Measurements from ENCODE around the gene RPS21. TPM values are rescaled to one million over a fixed set of nuclear protein-coding genes. Genes with fewer than 3 reads are reported as not detected.
"Not testable (repeated sequence)": the region's sequence is repeated elsewhere in the genome, so short reads cannot be mapped to it uniquely, and the experiment has no call there.

The RPS21 gene
- total RNA-seq, 2 experiments from 2014 or later, result 3,015 to 3,210 TPM

DNA sequence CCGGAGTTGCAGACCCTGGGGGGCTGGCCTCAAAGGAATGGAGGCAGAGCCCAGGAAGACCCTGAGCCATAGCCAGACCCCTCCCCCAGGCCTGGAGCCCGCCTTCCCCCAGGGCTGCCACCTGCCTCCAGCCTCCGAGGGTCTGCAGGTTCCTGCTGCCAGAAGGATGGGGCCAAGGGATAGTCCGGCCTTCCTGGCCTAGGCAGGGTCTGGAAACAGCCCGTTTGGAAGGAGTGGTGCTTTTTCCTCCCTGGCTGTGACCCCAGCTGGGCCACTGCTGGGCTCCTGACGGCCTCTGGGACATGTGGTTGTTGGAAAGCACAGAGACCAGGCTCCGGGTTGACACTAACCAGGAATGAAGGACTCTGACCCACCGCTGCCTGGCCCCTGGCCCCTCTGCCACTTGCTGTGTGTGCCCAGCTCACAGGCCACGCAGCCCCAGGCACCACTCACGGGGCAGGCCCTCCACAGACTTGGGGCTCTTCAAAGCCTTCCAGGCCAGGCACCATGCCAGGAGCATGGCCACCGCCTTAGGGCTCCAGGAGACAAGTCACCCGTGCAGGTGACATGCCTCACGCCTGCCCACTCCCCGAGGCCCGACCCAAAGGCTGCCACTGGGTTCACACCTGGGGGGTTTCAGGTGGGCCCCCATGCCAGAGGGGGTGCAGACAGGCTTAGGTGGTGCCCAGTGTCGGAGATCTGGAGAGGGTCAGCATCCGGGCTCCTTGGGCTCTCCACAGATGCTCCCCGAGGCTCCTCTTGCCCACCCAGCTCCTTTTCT, 15.9 kb upstream of the RPS21 start:
- intact Hi-C loops (cut with DNase I, micrococcal nuclease), result no loop called here
- peaks cover 30 to 31% of the 10 kb centered on the region in 2 experiments for H3K27me3 ChIP-seq (ENCODE audit: control insufficient read depth in 1 of 2, insufficient read depth in 2 of 2, low read length in 2 of 2)
- ATAC-seq (ENCODE audit: poor library complexity) (no peak), DNase-seq (no peak)
- ChIA-PET POLR2A (no interaction called here), CTCF (no interaction called here)
- H3K9me3 Mint-ChIP-seq, result no peaks in the 10 kb centered on the region
- H3K36me3 Mint-ChIP-seq (ENCODE audit: low read depth), result no peaks in the 10 kb centered on the region
- H3K27ac ChIP-seq (ENCODE audit: low read depth in 1 of 2, low read length in 2 of 2), result no peak overlapping the region
- peaks cover 20% of the 10 kb centered on the region for H3K27me3 Mint-ChIP-seq
- no peaks in the 10 kb centered on the region for H3K36me3 ChIP-seq (ENCODE audit: insufficient read depth, low read length)
- peaks cover 23% of the 10 kb centered on the region for H3K4me1 ChIP-seq (ENCODE audit: insufficient read depth, low read length)
- H3K9me3 ChIP-seq (ENCODE audit: control insufficient read depth in 1 of 2, insufficient read depth in 1 of 2, low read length in 2 of 2), result peaks cover 0 to 13% of the 10 kb centered on the region in 2 experiments
- H3K4me1 Mint-ChIP-seq (ENCODE audit: low read depth), result peaks cover 4% of the 10 kb centered on the region
- no peak overlapping the region for H3K4me3 ChIP-seq (ENCODE audit: low read length)
- no peak overlapping the region for H3K4me3 Mint-ChIP-seq
- no peak overlapping the region for H3K27ac Mint-ChIP-seq
- TF ChIP-seq, protein P1, sequence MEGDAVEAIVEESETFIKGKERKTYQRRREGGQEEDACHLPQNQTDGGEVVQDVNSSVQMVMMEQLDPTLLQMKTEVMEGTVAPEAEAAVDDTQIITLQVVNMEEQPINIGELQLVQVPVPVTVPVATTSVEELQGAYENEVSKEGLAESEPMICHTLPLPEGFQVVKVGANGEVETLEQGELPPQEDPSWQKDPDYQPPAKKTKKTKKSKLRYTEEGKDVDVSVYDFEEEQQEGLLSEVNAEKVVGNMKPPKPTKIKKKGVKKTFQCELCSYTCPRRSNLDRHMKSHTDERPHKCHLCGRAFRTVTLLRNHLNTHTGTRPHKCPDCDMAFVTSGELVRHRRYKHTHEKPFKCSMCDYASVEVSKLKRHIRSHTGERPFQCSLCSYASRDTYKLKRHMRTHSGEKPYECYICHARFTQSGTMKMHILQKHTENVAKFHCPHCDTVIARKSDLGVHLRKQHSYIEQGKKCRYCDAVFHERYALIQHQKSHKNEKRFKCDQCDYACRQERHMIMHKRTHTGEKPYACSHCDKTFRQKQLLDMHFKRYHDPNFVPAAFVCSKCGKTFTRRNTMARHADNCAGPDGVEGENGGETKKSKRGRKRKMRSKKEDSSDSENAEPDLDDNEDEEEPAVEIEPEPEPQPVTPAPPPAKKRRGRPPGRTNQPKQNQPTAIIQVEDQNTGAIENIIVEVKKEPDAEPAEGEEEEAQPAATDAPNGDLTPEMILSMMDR (IDR thresholded peaks at IDR 0.05), result no peak

DNA sequence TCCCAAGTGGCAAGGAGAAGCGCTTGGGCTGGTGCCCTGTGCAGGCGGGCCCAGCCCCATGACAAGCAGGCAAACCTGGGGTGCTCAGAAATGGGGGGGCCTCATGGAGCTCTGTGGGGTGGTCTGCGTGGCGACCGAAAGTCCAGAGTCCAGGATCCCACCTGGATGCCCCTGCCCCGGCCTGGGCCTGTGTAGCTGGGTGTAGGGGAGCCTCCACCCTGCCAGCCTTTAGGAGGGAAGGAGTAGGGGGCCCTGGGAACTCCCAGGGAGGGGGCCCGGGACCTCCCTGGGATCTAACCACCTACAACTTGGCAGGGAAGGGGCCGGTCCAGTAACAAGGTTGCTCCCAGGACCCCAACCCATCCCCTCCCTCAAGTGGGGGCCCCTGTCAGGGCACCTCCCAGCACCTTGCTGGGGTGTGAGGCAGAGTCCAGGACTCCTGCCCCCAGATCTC, 15.3 kb upstream of the RPS21 start:
- Mint-ChIP-seq H3K27me3 (peaks cover 20% of the 10 kb centered on the region), H3K9me3 (no peaks in the 10 kb centered on the region), H3K4me3 (no peak overlapping the region), H3K4me1 (ENCODE audit: low read depth) (peaks cover 4% of the 10 kb centered on the region), H3K36me3 (ENCODE audit: low read depth) (no peaks in the 10 kb centered on the region), H3K27ac (no peak overlapping the region)
- H3K36me3 ChIP-seq (ENCODE audit: insufficient read depth, low read length), result no peaks in the 10 kb centered on the region
- CTCF ChIA-PET, result no interaction called here
- H3K9me3 ChIP-seq (ENCODE audit: control insufficient read depth in 1 of 2, insufficient read depth in 1 of 2, low read length in 2 of 2), result peaks cover 0 to 13% of the 10 kb centered on the region in 2 experiments
- ATAC-seq (ENCODE audit: poor library complexity) (no peak), DNase-seq (no peak)
- no peak overlapping the region for H3K4me3 ChIP-seq (ENCODE audit: low read length)
- H3K27me3 ChIP-seq (ENCODE audit: control insufficient read depth in 1 of 2, insufficient read depth in 2 of 2, low read length in 2 of 2), result peaks cover 25 to 26% of the 10 kb centered on the region in 2 experiments
- peaks cover 17% of the 10 kb centered on the region for H3K4me1 ChIP-seq (ENCODE audit: insufficient read depth, low read length)
- POLR2A ChIA-PET, result no interaction called here
- intact Hi-C loops (cut with DNase I, micrococcal nuclease), result no loop called here
- no peak overlapping the region for H3K27ac ChIP-seq (ENCODE audit: low read depth in 1 of 2, low read length in 2 of 2)
- TF ChIP-seq, protein P1 (IDR thresholded peaks at IDR 0.05), result no peak

GRCh38 chr20:62372042-62372993, 14.6 kb upstream of the RPS21 start:
- H3K27ac ChIP-seq (ENCODE audit: low read depth in 1 of 2, low read length in 2 of 2), result no peak overlapping the region
- peaks cover 14% of the 10 kb centered on the region for H3K4me1 ChIP-seq (ENCODE audit: insufficient read depth, low read length)
- Mint-ChIP-seq H3K4me1 (ENCODE audit: low read depth) (peaks cover 4% of the 10 kb centered on the region), H3K27me3 (peaks cover 20% of the 10 kb centered on the region), H3K36me3 (ENCODE audit: low read depth) (no peaks in the 10 kb centered on the region), H3K27ac (no peak overlapping the region), H3K4me3 (no peak overlapping the region), H3K9me3 (no peaks in the 10 kb centered on the region)
- ChIA-PET CTCF (no interaction called here), POLR2A (no interaction called here)
- DNase-seq (no peak), ATAC-seq (ENCODE audit: poor library complexity) (no peak)
- intact Hi-C loops (cut with DNase I, micrococcal nuclease), result no loop called here
- no peak overlapping the region for H3K4me3 ChIP-seq (ENCODE audit: low read length)
- peaks cover 23 to 26% of the 10 kb centered on the region in 2 experiments for H3K27me3 ChIP-seq (ENCODE audit: control insufficient read depth in 1 of 2, insufficient read depth in 2 of 2, low read length in 2 of 2)
- TF ChIP-seq, protein P1 (IDR thresholded peaks at IDR 0.05), result no peak
- H3K36me3 ChIP-seq (ENCODE audit: insufficient read depth, low read length), result no peaks in the 10 kb centered on the region
- peaks cover 0 to 13% of the 10 kb centered on the region in 2 experiments for H3K9me3 ChIP-seq (ENCODE audit: control insufficient read depth in 1 of 2, insufficient read depth in 1 of 2, low read length in 2 of 2)

GRCh38 chr20:62373631-62374179, 13.2 kb upstream of the RPS21 start:
- H3K9me3 Mint-ChIP-seq; H3K27ac Mint-ChIP-seq; POLR2A ChIA-PET; intact Hi-C loops (cut with DNase I, micrococcal nuclease); ATAC-seq (ENCODE audit: poor library complexity); H3K4me3 ChIP-seq (ENCODE audit: low read length); H3K4me1 ChIP-seq (ENCODE audit: insufficient read depth, low read length); H3K27me3 Mint-ChIP-seq; H3K9me3 ChIP-seq (ENCODE audit: control insufficient read depth in 1 of 2, insufficient read depth in 1 of 2, low read length in 2 of 2); H3K36me3 Mint-ChIP-seq (ENCODE audit: low read depth); H3K36me3 ChIP-seq (ENCODE audit: insufficient read depth, low read length); H3K27ac ChIP-seq (ENCODE audit: low read depth in 1 of 2, low read length in 2 of 2); DNase-seq; H3K4me3 Mint-ChIP-seq; H3K4me1 Mint-ChIP-seq (ENCODE audit: low read depth); CTCF ChIA-PET: not testable (repeated sequence)
- H3K27me3 ChIP-seq (ENCODE audit: control insufficient read depth in 1 of 2, insufficient read depth in 2 of 2, low read length in 2 of 2), result peaks cover 11 to 13% of the 10 kb centered on the region in 2 experiments
